22Rv1 (cell line): ENCODE results near the gene MAPRE3.

Source experiments
- H3K27ac ChIP-seq: fragments of 450-650 bp; 2 replicates; pipeline ENCODE4 v1.5.1; 2017
- ZFX ChIP-seq: fragments of 450-650 bp; IDR thresholded peaks from 2 replicates; pipeline ENCODE4 v1.6.1; 2017; ENCODE audit warnings: antibody characterized with exemption, borderline replicate concordance
- TF ChIP-seq, protein P1 (sequence below): fragments of 450-650 bp; IDR thresholded peaks from 2 replicates; pipeline ENCODE4 v1.5.1; 2017; ENCODE audit warnings: mild to moderate bottlenecking

MAPRE3 gene

DNA sequence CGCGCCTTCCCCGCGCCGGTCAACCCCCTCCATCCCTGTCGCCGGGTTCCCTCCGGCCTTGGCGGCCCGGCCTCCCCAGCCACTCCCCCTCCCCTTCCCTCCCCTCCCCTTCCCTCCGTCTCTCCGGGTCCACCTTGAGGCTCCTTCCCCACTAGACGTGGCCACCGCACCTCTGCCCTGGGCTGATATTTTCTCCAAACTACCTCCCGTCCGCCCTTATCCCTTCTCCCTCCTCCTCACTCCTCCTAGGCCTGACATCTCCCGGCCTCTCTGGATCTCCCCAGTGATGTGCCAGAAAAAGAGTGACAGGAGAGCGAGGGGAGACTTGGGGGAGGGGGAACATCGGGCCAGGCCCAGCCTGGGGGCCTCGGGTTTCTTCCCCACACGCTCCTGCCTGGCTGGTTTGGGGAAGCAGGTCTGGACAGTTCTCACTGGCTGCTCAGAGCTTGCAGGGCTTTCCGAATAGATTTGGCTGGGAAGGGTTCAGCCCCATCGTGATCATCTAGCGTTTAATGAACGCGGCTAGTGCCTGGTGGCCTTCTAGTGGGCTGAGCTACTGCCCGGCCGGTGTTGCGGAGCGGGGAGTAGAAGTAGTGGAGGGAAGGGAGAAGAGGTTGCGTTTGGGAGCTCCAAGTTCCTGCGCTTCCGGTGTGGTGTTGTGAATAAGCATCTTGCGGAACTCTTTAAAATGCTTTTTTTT, 641 bp downstream of the MAPRE3 start:
- TF ChIP-seq, protein P1, sequence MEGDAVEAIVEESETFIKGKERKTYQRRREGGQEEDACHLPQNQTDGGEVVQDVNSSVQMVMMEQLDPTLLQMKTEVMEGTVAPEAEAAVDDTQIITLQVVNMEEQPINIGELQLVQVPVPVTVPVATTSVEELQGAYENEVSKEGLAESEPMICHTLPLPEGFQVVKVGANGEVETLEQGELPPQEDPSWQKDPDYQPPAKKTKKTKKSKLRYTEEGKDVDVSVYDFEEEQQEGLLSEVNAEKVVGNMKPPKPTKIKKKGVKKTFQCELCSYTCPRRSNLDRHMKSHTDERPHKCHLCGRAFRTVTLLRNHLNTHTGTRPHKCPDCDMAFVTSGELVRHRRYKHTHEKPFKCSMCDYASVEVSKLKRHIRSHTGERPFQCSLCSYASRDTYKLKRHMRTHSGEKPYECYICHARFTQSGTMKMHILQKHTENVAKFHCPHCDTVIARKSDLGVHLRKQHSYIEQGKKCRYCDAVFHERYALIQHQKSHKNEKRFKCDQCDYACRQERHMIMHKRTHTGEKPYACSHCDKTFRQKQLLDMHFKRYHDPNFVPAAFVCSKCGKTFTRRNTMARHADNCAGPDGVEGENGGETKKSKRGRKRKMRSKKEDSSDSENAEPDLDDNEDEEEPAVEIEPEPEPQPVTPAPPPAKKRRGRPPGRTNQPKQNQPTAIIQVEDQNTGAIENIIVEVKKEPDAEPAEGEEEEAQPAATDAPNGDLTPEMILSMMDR, result no peak
- no peak for TF ChIP-seq ZFX
- no peak overlapping the region for H3K27ac ChIP-seq

DNA sequence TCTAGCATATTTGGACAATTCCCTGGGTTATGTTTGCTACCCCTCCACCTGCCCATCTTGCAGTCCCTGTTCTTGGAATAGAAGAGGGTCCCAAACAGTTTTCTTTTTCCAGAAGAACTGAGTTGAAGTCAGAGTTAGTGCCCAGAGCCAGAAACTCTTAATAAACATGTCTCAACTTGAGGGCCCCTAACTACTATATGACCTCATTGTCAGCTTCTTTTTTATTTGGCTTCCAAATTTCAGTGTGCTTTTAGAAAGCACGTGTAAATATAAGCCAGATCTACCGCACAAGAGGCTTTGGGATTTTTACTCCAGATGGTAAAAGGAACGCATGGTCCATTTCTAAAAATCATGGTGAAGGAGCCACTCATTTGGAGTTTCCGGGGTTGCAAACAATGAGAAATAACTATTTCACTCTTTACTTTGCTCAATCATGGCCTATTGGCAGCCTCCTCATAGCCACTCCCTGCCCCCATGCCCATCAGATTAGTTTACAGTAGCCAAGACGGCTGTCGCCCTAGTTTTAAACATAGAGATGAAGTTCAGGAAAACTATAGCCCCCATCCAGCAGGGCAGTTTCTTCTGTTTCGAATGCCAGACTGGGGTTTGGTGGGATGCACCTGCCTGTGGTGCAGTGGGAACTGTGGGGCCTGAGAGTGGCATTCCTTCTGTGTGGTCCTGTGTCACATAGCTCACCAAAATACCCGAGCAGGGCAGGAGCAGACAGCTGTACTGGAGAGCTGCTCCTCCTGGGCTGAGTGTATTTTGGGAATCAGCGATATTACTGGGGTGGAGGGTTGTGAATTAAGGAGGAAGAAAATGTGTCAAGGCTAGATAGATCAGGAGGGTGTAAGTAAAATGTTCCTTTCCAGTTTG, 1.7 kb downstream of the MAPRE3 start:
- TF ChIP-seq, protein P1, result no peak
- TF ChIP-seq ZFX, result no peak
- no peak overlapping the region for H3K27ac ChIP-seq

GRCh38 chr2:26974352-26974751, 3.9 kb downstream of the MAPRE3 start:
- H3K27ac ChIP-seq, result no peak overlapping the region
- no peak for TF ChIP-seq ZFX
- TF ChIP-seq, protein P1, result no peak

- TF ChIP-seq ZFX, result no peak
- TF ChIP-seq, protein P1, result no peak
- no peak overlapping the region for H3K27ac ChIP-seq
These were observed 4.7 kb downstream of the MAPRE3 start for GRCh38 chr2:26975102-26975501.

GRCh38 chr2:26975656-26976055, 5.2 kb downstream of the MAPRE3 start:
- TF ChIP-seq, protein P1, result no peak
- TF ChIP-seq ZFX, result no peak

GRCh38 chr2:26976237-26976636, 5.8 kb downstream of the MAPRE3 start:
- no peak overlapping the region for H3K27ac ChIP-seq
- TF ChIP-seq, protein P1, result no peak
- TF ChIP-seq ZFX, result no peak

More at GRCh38 chr2:26975656-26976055, 5.2 kb downstream of the MAPRE3 start:
- no peak overlapping the region for H3K27ac ChIP-seq

DNA sequence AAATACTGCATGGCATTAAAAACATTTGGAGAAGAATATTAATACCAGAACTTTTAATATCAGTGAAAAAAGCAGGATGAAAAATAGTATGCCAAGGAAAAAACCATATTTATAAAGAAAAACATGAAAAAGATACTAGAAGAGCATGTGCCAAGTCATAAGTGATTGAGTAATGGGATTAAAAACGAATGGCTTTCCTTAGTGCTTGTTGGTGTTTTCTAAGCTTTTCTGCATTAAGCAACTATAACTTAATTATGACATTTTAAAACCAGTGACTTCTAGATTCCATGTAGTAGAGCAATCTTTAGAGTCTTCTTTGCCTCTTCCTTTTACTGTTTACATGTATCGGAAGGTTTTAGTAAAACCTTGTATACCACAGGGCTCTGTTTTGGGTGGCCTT, 6.6 kb downstream of the MAPRE3 start:
- no peak overlapping the region for H3K27ac ChIP-seq
- no peak for TF ChIP-seq ZFX
- TF ChIP-seq, protein P1, result no peak
